K562 (cell line): ENCODE measurements around the gene KARS1. TPM values are rescaled to one million over a fixed set of nuclear protein-coding genes. Genes with fewer than 3 reads are reported as not detected.
A peak's percentile ranks its signal among the peaks of the same experiment; 100 is the strongest.

Experiments
- DDX20 ChIP-seq: fragments of 450-650 bp; IDR thresholded peaks from 2 replicates; pipeline ENCODE4 v1.6.1; 2016; ENCODE audit warnings: missing genetic modification characterization, low read depth, mild to moderate bottlenecking, missing compliant biosample characterization, moderate library complexity
- MCM7 ChIP-seq, 2 experiments: fragments of 450-650 bp; IDR thresholded peaks; 2 replicates each; pipeline ENCODE4 v1.6.1; 2016 to 2018
- POLR2B ChIP-seq: fragments of 450-650 bp; IDR thresholded peaks from 2 replicates; pipeline ENCODE4 v1.6.1; 2018; ENCODE audit warnings: low read depth; ENCODE audit not compliant: partially characterized antibody
- RBM15 ChIP-seq: fragments of 200-400 bp; formaldehyde crosslinking; IDR thresholded peaks from 2 replicates; pipeline ENCODE4 v1.6.1; 2018; ENCODE audit warnings: mild to moderate bottlenecking, low read length, moderate library complexity; ENCODE audit not compliant: insufficient read depth
- SIN3B ChIP-seq: fragments of 450-650 bp; IDR thresholded peaks from 2 replicates; pipeline ENCODE4 v1.6.1; 2017; ENCODE audit warnings: low read depth, mild to moderate bottlenecking, moderate library complexity
- ZNF280B ChIP-seq: fragments of 250-450 bp; sonication (Bioruptor Pico); IDR thresholded peaks from 2 replicates; pipeline ENCODE4 v1.5.1; 2021; ENCODE audit warnings: mild to moderate bottlenecking
- ZNF408 ChIP-seq: fragments of 250-450 bp; sonication (Bioruptor Pico); IDR thresholded peaks from 2 replicates; pipeline ENCODE4 v1.4.0; 2020; ENCODE audit warnings: low read depth, mild to moderate bottlenecking, moderate library complexity
- ZNF431 ChIP-seq: sonication (generic); formaldehyde crosslinking; IDR thresholded peaks from 2 replicates; pipeline ENCODE4 v1.8.0; 2022; ENCODE audit warnings: mild to moderate bottlenecking, missing genetic modification reagents
- ZNF79 ChIP-seq: fragments of 250-450 bp; sonication (Bioruptor Pico); IDR thresholded peaks from 2 replicates; pipeline ENCODE4 v1.4.0; 2020; ENCODE audit warnings: low read depth, mild to moderate bottlenecking, moderate library complexity
- polyA plus RNA-seq, 8 experiments: library from polyadenylated mRNA; depleted of rRNA in 4 of 8; stranded (reverse) in 5 of 8; unstranded in 3 of 8; fragments of >200 nt; fragmentation: Nextera tagmentation in 2 of 8; fragmentation: Illumina TruSeq in 1 of 8; extraction: Ambion mirVana in 2 of 8; extraction: Trizol in 1 of 8; gene quantifications; 2 replicates each; pipeline versions ENCODE4 v1.2.1 to v1.2.3, GENCODE V29; 2011 to 2014; ENCODE audit warnings: inconsistent platforms in 1 of 8, missing spikeins in 1 of 8
- total RNA-seq, 7 experiments: library from RNA; depleted of rRNA in 6 of 7; stranded (reverse); fragments of >200 nt in 6 of 7; fragmentation: Illumina TruSeq in 2 of 7; extraction: Trizol in 2 of 7; gene quantifications; 2 replicates each; pipeline versions ENCODE4 v1.2.1 to v1.2.3, GENCODE V29; 2011 to 2021; ENCODE audit warnings: low replicate concordance in 1 of 7
- TF ChIP-seq, protein P1 (sequence below): fragments of 450-650 bp; IDR thresholded peaks from 2 replicates; pipeline ENCODE4 v1.6.1; 2016; ENCODE audit warnings: mild to moderate bottlenecking, moderate library complexity
- TF ChIP-seq, protein P2 (sequence below): sonication (generic); formaldehyde crosslinking; IDR thresholded peaks from 2 replicates; pipeline ENCODE4 v1.8.0; 2022; ENCODE audit warnings: missing genetic modification reagents, mild to moderate bottlenecking, borderline replicate concordance
- TF ChIP-seq, protein P3 (sequence below): fragments of 200-800 bp; sonication (Bioruptor generic); IDR thresholded peaks from 2 replicates; pipeline ENCODE4 v1.6.1; 2017; ENCODE audit warnings: missing genetic modification characterization, missing compliant biosample characterization

The KARS1 gene
- total and polyA plus RNA-seq, 9 of the 15 experiments (the other 6 are each of a cell fraction or from before 2014, with no cell fraction given), result 223 to 386 (median 304) TPM

DNA sequence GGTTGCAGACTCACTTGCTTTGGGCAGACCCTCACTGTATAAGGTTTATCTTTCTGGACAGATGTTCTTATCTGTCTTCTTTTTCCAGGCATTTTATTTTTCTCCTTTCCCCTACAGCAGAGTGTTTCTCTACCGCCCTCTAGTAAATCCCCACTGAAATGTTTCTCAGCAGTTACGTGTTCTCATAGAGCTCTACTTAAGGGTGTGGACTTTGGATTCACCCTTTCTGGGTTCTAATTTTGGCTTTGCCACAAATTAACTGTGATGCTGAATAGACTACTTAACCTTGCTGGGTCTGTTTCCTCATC is 26.3 kb downstream of the KARS1 start (continued):
- TF ChIP-seq, protein P1, sequence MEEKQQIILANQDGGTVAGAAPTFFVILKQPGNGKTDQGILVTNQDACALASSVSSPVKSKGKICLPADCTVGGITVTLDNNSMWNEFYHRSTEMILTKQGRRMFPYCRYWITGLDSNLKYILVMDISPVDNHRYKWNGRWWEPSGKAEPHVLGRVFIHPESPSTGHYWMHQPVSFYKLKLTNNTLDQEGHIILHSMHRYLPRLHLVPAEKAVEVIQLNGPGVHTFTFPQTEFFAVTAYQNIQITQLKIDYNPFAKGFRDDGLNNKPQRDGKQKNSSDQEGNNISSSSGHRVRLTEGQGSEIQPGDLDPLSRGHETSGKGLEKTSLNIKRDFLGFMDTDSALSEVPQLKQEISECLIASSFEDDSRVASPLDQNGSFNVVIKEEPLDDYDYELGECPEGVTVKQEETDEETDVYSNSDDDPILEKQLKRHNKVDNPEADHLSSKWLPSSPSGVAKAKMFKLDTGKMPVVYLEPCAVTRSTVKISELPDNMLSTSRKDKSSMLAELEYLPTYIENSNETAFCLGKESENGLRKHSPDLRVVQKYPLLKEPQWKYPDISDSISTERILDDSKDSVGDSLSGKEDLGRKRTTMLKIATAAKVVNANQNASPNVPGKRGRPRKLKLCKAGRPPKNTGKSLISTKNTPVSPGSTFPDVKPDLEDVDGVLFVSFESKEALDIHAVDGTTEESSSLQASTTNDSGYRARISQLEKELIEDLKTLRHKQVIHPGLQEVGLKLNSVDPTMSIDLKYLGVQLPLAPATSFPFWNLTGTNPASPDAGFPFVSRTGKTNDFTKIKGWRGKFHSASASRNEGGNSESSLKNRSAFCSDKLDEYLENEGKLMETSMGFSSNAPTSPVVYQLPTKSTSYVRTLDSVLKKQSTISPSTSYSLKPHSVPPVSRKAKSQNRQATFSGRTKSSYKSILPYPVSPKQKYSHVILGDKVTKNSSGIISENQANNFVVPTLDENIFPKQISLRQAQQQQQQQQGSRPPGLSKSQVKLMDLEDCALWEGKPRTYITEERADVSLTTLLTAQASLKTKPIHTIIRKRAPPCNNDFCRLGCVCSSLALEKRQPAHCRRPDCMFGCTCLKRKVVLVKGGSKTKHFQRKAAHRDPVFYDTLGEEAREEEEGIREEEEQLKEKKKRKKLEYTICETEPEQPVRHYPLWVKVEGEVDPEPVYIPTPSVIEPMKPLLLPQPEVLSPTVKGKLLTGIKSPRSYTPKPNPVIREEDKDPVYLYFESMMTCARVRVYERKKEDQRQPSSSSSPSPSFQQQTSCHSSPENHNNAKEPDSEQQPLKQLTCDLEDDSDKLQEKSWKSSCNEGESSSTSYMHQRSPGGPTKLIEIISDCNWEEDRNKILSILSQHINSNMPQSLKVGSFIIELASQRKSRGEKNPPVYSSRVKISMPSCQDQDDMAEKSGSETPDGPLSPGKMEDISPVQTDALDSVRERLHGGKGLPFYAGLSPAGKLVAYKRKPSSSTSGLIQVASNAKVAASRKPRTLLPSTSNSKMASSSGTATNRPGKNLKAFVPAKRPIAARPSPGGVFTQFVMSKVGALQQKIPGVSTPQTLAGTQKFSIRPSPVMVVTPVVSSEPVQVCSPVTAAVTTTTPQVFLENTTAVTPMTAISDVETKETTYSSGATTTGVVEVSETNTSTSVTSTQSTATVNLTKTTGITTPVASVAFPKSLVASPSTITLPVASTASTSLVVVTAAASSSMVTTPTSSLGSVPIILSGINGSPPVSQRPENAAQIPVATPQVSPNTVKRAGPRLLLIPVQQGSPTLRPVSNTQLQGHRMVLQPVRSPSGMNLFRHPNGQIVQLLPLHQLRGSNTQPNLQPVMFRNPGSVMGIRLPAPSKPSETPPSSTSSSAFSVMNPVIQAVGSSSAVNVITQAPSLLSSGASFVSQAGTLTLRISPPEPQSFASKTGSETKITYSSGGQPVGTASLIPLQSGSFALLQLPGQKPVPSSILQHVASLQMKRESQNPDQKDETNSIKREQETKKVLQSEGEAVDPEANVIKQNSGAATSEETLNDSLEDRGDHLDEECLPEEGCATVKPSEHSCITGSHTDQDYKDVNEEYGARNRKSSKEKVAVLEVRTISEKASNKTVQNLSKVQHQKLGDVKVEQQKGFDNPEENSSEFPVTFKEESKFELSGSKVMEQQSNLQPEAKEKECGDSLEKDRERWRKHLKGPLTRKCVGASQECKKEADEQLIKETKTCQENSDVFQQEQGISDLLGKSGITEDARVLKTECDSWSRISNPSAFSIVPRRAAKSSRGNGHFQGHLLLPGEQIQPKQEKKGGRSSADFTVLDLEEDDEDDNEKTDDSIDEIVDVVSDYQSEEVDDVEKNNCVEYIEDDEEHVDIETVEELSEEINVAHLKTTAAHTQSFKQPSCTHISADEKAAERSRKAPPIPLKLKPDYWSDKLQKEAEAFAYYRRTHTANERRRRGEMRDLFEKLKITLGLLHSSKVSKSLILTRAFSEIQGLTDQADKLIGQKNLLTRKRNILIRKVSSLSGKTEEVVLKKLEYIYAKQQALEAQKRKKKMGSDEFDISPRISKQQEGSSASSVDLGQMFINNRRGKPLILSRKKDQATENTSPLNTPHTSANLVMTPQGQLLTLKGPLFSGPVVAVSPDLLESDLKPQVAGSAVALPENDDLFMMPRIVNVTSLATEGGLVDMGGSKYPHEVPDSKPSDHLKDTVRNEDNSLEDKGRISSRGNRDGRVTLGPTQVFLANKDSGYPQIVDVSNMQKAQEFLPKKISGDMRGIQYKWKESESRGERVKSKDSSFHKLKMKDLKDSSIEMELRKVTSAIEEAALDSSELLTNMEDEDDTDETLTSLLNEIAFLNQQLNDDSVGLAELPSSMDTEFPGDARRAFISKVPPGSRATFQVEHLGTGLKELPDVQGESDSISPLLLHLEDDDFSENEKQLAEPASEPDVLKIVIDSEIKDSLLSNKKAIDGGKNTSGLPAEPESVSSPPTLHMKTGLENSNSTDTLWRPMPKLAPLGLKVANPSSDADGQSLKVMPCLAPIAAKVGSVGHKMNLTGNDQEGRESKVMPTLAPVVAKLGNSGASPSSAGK, result no peak
- no peak for TF ChIP-seq RBM15
- TF ChIP-seq, protein P2, sequence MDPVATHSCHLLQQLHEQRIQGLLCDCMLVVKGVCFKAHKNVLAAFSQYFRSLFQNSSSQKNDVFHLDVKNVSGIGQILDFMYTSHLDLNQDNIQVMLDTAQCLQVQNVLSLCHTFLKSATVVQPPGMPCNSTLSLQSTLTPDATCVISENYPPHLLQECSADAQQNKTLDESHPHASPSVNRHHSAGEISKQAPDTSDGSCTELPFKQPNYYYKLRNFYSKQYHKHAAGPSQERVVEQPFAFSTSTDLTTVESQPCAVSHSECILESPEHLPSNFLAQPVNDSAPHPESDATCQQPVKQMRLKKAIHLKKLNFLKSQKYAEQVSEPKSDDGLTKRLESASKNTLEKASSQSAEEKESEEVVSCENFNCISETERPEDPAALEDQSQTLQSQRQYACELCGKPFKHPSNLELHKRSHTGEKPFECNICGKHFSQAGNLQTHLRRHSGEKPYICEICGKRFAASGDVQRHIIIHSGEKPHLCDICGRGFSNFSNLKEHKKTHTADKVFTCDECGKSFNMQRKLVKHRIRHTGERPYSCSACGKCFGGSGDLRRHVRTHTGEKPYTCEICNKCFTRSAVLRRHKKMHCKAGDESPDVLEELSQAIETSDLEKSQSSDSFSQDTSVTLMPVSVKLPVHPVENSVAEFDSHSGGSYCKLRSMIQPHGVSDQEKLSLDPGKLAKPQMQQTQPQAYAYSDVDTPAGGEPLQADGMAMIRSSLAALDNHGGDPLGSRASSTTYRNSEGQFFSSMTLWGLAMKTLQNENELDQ (CRISPR knock-in tag), result no peak
- TF ChIP-seq ZNF280B (CRISPR knock-in tag), result no peak
- no peak for TF ChIP-seq DDX20 (tag)
- no peak for TF ChIP-seq SIN3B
- TF ChIP-seq, protein P3, sequence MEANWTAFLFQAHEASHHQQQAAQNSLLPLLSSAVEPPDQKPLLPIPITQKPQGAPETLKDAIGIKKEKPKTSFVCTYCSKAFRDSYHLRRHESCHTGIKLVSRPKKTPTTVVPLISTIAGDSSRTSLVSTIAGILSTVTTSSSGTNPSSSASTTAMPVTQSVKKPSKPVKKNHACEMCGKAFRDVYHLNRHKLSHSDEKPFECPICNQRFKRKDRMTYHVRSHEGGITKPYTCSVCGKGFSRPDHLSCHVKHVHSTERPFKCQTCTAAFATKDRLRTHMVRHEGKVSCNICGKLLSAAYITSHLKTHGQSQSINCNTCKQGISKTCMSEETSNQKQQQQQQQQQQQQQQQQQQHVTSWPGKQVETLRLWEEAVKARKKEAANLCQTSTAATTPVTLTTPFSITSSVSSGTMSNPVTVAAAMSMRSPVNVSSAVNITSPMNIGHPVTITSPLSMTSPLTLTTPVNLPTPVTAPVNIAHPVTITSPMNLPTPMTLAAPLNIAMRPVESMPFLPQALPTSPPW (CRISPR knock-in tag), result peak; percentile 54
- TF ChIP-seq ZNF408, result no peak
- TF ChIP-seq MCM7 (IDR thresholded peaks at IDR 0.05), result no peak
- TF ChIP-seq ZNF431 (CRISPR knock-in tag), result no peak
- no peak for TF ChIP-seq POLR2B
- no peak for TF ChIP-seq ZNF79 (CRISPR knock-in tag)
